ENCODE measurements around the gene ANKDD1B.
"Not testable (repeated sequence)": the region's sequence is repeated elsewhere in the genome, so short reads cannot be mapped to it uniquely, and the experiment has no call there.

The ANKDD1B gene

DNA sequence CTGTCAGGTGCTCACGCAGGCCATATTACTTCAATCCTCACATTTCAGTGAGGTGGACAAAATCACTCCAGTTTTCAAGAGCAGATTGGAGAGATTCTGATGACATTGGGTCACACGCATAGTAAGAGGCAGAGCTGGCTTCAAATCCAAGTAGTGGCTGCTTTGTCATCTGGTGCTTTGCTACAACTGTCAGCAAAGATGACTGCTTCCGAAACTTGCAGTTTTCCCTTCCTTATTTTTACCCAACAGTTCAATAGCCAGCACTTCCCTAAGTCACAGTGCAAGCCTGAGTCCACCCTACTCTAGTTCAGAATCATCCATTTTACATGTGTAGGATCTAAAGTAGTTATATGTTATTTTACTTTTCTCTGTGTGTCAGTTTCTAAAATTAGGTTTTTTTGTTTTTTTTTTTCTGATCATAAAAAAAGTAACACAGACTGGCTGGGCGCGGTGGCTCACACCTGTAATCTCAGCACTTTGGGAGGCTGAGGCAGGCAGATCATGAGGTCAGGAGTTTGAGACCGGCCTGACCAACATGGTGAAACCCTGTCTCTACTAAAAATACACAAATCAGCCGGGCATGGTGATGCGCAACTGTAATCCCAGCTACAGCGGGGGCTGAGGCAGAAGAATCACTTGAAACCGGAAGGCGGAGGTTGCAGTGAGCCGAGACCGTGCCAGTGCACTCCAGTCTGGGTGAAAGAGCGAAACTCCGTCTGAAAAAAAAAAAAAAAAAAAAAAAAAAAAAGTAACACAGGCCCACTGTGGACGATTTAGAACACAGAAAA, 49.6 kb downstream of the ANKDD1B start:
- no peak for DNase-seq (ENCODE audit: low read depth, low spot score)

DNA sequence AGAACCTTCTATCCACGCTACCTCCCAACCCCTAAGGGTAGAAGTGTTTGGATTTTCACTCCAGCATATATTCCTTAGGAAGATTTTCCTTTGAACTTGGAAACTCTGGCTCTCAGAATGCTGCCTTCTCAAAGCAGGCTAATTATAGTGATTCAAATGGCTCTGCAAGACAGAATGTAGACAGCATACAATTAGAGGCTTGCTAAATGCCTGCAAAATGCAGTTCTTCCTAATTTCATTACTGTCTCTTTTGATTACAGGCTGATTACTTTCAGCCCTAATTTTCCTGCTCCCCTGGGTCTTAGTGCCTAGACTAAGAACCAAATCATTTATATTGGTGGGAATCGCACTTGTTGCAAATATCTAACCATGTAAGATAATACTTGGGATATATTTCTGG, 50.8 kb downstream of the ANKDD1B start:
- no peak for DNase-seq (ENCODE audit: low read depth, low spot score)

DNA sequence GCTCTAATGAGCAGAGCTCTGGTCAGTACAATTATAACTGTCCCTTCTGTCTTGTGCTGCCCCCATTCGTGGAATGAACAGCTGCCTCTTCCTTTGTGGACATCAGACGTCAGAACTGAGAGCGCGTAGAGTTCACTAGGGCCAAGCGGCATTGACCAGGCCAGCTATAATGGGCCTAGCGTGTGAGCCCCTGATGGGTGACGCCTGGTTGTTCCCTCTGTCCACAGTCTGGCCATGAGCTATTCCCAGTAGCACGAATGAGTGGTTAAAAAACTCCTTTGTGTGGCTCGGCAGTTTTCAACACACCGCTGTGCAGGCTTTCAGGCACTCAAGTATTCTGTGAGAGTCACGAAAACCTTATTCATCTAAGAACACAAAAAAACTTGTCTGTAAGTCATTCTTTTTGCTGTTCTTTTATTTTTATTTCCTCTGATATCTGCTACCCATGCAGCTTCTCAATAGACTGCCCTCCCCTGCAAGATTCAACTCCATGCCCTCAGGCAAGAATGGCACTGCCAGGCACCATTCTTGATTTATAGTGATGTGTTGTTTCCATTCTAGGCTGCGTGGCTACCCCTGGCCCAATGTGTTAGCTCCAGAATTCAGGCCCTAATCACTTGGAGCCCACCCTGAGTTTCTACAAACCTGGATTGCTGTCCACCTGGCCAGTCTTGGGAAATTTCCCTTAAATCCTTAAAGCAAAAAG, 52.5 kb downstream of the ANKDD1B start:
- DNase-seq (ENCODE audit: low read depth, low spot score): no peak

DNA sequence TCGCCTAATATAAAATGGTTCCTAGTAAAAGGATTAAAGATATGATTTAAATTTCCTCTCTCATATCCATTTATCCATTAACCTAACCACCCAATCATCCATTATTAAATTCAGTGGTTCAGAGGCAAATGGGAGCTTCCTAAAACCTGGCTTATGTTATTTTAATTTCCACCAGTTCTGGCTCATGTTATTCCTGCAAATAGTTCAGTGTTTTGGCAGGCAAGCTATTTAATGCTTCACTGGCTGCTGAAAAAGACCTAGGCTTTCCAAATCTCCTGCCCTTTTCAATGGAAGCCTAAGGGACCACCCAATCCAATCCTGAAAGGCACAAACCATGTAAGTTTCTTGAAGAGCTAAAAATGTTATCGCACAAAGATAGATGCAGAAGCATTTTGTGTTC, 53.7 kb downstream of the ANKDD1B start:
- no peak for DNase-seq (ENCODE audit: low read depth, low spot score)

DNA sequence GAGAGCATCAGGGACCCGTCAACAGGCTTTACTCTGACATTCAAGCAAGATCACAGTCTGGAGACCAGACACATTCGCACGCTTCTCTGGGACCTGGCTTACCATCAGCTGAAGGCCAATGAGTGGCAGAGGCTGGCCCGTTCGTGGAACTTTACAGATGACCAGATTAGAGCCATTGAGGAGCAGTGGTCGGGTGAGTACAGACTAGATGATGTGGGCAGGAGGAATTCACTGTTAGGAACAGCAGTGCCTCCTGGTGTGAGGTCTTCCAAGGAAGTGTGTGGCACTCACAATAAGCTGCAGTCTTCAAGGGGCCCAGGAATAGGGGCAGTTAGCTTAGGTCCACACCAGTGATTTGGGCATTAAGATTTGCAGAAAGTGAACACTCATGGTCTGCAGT, 55.5 kb downstream of the ANKDD1B start:
- no peak for DNase-seq (ENCODE audit: low read depth, low spot score)

DNA sequence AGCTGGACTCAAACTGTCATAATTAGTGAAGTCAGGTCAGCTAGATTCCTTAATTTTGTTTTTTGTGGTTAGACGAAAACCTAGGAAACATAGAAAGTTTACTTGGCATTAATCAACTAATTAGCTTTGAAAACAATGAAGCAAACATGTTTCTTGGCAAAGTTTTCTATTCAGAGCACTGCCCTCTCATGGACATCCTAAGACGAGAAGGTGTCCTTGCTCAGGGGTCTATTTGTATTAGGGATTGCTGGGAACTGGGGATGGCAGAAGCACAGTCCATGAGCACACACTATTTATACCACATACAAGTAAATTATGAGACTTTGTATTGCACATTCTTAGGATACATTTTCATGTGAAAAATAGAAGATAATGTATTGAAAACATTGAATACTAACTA, 56.3 kb downstream of the ANKDD1B start:
- no peak for DNase-seq (ENCODE audit: low read depth, low spot score)

DNA sequence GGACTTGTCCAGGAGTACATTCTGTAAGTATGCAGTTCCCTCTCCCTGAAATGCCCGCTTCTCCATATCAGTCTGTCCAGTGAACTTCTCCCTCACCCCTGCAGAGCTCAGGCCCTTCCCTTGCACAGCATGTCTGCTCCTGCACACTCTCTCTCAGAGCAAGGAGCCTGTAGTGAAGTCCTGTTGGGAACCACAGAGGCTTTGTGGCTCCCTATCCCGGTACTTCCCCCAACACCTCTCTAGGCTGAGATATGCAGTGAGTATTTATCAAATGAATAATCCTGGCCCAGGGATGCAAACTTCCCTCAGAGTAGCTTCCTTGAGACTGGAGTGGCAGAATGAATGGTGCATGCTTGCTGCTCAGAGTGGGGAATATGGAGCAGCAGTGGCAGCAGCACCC, 57.2 kb downstream of the ANKDD1B start:
- DNase-seq (ENCODE audit: low read depth, low spot score): no peak

DNA sequence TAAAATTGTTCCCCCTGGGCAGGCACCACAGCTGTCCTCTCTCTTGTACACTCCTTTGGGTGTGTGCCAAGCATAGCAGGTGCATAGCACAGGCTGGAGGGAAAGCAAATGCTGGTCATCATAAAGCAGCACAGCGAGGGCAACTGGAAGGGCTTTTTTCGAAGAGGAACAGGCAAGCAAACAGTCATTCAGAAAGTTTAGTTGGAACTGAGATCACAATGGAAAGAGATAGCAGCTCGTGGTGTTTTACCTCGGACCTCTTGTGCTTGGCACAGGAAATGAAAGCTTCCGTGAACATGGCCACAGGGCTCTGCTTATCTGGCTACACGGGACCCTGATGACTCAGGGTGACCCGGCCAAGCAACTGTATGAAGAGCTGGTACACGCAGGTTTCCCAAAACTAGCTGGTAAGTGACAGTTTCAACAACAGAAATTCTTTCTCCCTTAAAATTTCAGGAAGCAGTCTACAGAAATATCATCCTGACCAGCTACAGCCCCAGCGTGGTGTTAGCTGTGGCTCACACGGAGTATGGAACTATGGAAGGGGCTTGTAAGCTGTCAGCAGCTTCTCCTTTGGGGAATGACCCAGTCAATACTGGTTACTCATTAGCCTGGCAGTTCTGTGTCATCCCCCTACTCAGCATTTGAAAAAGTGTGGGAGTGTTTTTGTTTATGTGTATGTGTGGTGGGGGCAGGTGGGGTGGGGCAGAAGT, 57.9 kb downstream of the ANKDD1B start:
- DNase-seq (ENCODE audit: low read depth, low spot score): no peak

DNA sequence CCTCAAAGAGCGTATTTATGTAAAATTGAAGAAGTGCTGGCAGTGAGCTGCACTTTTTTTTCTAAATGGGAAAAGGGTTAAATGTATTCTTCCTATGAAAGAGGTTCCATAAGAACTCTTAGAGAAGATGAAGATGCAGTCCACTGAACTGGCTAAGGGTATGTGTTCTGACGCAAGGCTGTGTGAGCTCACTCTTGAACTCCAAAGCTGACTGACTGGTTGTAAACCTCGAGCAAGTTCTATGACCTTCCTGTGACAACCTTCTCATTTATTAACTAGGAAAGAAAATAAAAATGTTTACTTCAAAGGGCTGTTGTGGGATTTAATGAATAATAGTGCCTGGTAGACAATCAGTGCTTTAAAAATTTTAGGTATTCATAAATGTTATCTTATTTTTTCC, 59.3 kb downstream of the ANKDD1B start:
- DNase-seq (ENCODE audit: low read depth, low spot score): no peak

DNA sequence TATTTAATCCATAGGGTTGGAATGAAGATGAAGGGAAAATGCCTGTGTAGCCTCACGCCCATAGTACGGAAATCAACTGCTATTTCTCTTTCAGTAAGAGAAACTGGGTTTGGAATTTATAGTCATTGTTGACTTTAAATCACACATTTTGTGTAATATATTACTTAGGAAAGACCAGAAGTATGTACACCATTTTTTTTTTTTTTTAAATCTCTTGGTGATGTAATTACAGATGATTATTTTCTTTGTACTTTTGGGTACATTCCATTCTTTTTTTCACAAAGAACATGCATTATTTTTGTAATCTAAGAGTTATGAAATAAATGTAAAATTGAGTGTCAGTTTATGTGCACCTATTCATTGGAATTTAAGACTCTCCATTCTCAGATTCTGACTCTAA, 60.3 kb downstream of the ANKDD1B start:
- no peak for DNase-seq (ENCODE audit: low read depth, low spot score)

DNA sequence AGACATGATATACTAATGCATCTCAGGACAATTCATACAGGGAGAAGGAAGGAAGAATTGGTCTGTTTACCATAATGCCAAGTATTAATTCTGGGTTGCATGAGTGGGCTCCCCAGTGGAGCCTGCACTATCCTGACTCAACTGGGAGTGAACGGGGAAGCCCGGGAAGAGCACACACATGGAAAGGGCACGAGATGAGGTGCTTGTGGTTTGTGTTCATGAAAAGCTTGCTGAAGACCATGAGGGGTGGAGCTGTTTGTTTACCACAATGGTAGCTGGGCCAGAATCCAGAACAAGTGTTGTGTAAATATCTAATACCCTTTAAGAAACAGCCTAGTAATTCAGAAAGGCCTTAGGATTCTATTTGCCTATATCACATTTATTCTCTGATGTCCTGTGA, 61.4 kb downstream of the ANKDD1B start:
- DNase-seq (ENCODE audit: low read depth, low spot score): no peak

DNA sequence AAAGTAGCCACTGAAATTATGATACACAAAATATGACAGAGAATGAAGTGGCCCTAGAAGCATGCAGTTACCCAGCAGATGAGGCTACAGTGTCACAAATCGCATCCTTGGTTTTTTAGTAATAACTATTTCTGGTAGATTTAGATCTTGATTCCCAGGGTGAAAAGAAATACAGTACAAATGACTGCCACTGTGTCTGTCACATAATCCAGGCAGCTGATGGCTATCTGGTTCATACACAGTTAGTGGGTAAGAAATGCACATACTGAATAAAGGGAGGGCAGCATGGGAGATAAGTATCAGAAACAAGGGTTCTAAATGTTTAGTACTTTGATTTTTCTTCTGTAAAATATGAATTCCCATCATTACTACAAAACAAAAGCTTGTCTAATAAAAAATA, 64.5 kb downstream of the ANKDD1B start:
- no peak for DNase-seq (ENCODE audit: low read depth, low spot score)

DNA sequence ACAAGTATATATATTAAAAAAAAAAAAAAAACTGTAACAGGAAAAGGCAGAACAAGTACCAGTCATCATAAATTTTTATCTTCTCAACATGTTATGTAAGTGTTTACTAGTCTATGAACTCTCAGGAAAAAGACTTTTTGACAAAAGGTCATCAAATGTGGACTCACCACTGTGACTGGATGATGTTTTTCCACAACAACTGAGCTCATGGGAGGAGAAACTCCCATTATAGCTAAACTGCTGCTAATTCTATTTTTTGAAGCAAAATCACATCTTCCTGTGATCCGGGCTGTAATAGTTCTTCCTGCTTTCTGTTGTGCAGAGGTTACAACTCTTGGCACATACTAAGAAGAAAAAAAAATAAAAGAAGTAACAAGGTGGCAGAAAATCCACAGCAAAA, 66.4 kb downstream of the ANKDD1B start:
- DNase-seq (ENCODE audit: low read depth, low spot score): no peak

DNA sequence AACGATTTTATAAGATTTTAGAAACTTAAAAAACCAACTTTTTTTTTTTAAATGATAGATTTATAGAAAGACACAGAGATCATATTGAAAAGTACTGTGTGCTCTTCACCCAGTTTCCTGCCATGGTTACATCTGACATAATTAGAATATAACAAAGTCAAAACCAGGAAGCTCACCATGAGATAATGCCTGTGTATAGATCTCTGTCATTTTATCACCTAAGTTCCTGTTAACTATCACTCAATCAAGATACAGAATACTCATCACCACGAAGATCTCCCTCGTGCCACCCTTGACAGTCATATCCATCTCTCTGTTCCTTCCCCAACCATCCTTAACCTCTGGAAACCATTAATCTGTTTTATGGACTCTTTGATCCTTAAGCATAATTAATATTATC, 66.9 kb downstream of the ANKDD1B start:
- no peak for DNase-seq (ENCODE audit: low read depth, low spot score)

DNA sequence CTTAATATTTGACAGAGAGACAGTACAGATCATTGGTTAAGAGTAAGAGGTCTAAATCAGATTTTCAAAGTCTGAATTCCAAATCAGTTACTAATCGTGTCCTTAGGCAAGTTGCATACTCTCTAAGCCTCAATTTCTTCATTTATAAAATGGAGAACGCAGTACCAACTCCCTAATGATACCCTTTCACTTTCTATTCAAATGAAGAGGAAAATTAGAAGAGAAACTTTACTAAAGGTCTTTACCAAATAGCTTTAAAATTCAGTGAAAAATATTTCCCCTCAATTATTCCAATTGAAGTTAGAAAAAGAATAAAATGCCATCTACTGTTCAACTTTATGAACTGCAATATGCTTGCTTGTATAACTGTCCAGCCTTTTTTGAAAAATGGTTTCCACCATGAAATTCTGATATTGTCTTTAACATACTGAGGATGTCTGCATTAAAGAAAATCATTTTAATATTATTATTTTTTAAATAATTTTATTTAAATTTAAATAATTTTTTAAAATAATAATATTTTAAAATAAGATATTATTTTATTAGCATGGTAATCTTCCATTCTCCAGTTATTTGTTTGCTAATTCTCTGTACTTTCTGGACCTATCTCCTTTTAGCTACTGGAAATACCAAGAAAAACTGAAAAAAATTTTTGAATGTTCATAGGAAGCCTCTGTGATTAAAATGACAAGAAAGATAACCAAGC, 70.0 kb downstream of the ANKDD1B start:
- DNase-seq (ENCODE audit: low read depth, low spot score): no peak

DNA sequence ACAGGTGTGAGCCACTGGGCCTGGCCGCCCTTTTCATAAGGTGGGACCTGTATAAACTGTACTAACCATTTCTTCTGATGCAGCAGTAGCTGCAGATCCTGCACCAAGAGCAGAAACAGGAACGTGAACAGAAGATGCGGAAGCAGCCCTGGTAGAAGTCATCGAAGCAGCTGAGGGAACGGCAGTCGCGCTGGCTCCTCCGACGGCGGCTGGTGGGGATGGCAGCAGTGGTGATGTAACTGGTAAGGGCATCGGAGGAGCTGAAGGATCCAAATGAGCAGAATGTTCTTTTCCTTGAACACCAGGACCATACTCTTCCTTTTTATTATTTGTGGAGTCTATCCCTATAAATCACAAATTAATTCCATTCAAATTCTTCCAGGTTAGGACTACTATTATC, 73.9 kb downstream of the ANKDD1B start:
- no peak for DNase-seq (ENCODE audit: low read depth, low spot score)

DNA sequence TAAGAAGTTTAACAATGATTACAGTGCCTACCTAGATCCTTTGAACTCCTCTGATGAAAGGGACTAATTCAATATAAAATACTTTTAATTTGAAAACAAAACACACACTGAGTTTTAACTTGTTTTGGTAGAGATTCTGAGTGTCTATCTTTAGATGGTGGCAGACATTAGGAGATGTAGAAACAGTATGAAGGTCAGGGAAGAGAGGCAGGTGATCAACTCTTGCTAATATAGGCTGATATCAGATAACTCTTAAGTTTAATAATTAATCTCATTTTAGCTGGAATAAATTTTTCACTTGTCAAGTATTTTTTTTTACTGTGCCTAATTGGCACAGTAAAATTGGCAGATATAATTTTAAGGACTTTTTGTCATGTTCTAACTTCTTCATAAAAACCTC, 75.2 kb downstream of the ANKDD1B start:
- DNase-seq (ENCODE audit: low read depth, low spot score): no peak

DNA sequence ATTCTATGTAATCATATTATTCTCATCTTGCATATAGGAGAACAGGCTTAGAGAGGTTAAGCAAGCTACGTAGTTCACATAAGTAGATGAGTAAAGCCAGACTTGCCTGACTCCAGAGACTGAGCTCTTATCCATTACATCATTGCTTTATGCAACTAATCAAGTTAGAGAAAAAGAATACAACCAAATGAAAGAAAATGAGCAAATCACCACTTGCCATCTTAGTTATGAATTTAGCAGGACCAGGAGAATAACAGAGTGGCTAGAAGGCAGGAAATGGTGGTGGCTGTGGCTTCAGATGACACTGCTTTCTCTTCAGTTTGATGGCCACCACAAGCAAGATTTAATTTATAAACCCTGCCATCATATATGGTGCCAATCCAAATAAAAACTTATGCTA, 79.4 kb downstream of the ANKDD1B start:
- no peak for DNase-seq (ENCODE audit: low read depth, low spot score)

DNA sequence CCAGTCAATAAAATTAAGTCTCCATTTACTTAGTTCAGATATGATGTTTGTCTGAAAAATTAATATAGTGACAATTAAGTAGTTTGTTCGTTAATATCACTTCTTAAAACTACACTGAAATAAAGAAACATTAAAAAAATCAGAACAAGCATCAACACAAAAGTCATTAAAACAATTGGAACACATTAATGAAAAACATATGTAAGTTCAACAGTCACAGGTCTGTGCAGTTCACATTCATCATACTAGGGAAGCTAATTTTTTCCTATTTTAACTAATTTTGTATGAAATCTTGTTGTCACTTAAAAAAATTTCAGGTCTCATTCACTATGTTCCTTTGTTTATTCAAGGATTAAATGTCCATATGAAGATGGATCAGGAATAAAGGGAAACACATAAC, 83.5 kb downstream of the ANKDD1B start:
- DNase-seq (ENCODE audit: low read depth, low spot score): no peak

DNA sequence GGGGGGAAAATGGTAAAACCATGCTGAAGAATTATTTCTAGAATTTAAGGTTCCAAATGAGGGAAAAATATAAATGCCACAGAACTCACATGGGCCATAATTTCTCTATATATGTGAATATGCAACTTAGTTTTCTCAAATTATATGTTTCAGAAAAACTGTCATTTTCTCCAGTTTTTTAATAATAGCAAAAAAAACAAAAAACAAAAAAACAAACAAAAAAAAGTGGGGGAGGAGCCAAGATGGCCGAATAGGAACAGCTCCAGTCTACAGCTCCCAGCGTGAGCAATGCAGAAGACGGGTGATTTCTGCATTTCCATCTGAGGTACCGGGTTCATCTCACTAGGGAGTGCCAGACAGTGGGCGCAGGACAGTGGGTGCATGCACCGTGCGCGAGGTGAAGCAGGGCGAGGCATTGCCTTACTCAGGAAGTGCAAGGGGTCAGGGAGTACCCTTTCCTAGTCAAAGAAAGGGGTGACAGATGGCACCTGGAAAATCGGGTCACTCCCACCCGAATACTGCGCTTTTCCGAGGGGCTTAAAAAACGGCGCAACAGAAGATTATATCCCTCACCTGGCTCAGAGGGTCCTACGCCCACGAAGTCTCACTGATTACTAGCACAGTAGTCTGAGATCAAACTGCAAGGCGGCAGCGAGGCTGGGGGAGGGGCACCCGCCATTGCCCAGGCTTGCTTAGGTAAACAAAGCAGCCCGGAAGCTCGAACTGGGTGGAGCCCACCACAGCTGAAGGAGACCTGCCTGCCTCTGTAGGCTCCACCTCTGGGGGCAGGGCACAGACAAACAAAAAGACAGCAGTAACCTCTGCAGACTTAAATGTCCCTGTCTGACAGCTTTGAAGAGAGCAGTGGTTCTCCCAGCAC, 84.5 kb downstream of the ANKDD1B start:
- not testable (repeated sequence) for DNase-seq (ENCODE audit: low read depth, low spot score)

DNA sequence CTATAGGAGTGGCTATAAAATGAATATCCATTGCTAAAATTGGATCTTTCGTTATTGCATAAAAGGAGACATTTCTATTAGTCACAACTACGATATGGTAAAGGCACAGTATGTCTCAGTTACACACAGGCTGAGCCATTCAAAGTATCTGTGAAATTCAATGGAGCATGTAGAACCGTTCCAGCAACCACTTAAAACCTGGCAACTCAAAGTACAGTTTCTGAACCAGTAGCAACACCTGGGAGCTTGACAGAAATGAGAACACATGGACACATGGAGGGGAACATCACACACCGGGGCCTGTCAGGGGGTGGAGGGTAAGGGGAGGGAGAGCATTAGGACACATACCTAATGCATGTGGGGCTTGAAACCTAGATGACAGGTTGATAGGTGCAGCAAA, 90.6 kb downstream of the ANKDD1B start:
- no peak for DNase-seq (ENCODE audit: low read depth, low spot score)
